Measurements from ENCODE around the gene DGCR8. TPM values are rescaled to one million over a fixed set of nuclear protein-coding genes. Genes with fewer than 3 reads are reported as not detected.

DGCR8 gene
- polyA plus RNA-seq, 1 experiment: 22.0 TPM

DNA sequence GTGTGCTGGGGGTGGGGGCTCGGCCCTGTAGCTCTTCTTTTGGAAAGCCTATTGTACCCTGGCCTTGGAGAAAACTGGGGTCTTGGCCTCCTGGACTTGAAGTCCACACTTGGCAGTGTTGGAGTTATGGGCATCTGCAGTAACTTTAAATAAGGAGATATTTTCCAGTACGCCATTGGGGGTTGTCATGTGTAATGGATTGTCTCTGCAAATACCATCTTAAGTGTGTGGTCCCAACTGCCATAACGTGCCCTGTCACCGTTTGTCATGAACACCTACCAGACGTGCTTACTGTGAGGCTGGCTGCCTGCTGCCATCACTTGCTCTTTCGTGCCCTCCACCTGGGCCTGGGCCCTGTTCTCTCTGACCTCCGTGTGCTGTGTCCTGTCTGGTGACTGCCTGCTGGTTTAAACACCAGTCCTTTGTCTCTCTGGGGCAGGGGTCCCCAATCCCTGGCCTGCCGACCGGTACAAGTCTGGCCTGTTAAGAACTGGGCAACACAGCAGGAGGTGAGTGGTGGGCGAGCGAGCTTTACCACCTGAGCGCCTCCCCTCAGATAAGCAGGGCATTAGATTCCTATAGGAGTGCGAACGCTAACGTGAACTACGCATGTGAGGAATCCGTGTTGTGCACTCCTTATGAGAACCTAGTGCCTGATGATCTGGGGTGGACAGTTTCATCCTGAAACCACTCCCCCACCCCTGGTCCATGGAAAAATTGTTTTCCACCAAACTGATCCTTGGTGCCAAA is 48.0 kb downstream of the DGCR8 start:
- POLR2A ChIA-PET: interaction anchor here (3.2 kb wide), 1 partner anchor 11 kb away, joined by 12 read pairs; the partner anchor contains the start of gene TRMT2A
- H3K27ac ChIP-seq (ENCODE audit: low read depth, low read length): no peak overlapping the region
- DNase-seq (ENCODE audit: low read depth, low spot score): no peak
- TF ChIP-seq, protein P1, sequence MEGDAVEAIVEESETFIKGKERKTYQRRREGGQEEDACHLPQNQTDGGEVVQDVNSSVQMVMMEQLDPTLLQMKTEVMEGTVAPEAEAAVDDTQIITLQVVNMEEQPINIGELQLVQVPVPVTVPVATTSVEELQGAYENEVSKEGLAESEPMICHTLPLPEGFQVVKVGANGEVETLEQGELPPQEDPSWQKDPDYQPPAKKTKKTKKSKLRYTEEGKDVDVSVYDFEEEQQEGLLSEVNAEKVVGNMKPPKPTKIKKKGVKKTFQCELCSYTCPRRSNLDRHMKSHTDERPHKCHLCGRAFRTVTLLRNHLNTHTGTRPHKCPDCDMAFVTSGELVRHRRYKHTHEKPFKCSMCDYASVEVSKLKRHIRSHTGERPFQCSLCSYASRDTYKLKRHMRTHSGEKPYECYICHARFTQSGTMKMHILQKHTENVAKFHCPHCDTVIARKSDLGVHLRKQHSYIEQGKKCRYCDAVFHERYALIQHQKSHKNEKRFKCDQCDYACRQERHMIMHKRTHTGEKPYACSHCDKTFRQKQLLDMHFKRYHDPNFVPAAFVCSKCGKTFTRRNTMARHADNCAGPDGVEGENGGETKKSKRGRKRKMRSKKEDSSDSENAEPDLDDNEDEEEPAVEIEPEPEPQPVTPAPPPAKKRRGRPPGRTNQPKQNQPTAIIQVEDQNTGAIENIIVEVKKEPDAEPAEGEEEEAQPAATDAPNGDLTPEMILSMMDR (IDR thresholded peaks at IDR 0.05; ENCODE audit: low read depth, low read length): no peak
- no peaks in the 10 kb centered on the region for H3K27me3 ChIP-seq (ENCODE audit: control insufficient read depth, insufficient read depth, low read length)
- CTCF ChIA-PET: no interaction called here
- H3K4me3 ChIP-seq (ENCODE audit: low read depth, low read length): no peak overlapping the region
- no peaks in the 10 kb centered on the region; the same call in 1 of the 2 replicates for H3K9me3 ChIP-seq (ENCODE audit: control insufficient read depth, insufficient read depth, low read length)

DNA sequence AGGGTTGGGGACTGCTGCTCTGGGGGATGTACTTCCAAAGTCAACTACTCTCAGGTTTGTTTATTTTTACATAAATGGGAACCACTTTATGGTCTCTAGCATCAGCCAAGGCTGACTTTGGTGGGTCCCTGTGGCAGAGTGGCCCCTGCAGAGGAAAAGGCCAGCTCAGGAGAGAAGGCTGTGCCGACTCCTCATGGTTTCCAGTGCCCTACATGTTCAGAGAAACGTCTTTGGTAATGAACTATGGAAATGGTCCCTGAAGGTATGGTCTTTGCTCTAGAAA is 48.5 kb downstream of the DGCR8 start:
- Histone ChIP-seq H3K27ac (ENCODE audit: low read depth, low read length) (no peak overlapping the region), H3K4me3 (ENCODE audit: low read depth, low read length) (no peak overlapping the region), H3K27me3 (ENCODE audit: control insufficient read depth, insufficient read depth, low read length) (no peaks in the 10 kb centered on the region), H3K9me3 (ENCODE audit: control insufficient read depth, insufficient read depth, low read length) (no peaks in the 10 kb centered on the region; the same call in 1 of the 2 replicates)
- POLR2A ChIA-PET: interaction anchor here (3.2 kb wide), 1 partner anchor 11 kb away, joined by 12 read pairs; the partner anchor contains the start of gene TRMT2A
- CTCF ChIA-PET: no interaction called here
- TF ChIP-seq, protein P1 (IDR thresholded peaks at IDR 0.05; ENCODE audit: low read depth, low read length): no peak
- no peak for DNase-seq (ENCODE audit: low read depth, low spot score)

DNA sequence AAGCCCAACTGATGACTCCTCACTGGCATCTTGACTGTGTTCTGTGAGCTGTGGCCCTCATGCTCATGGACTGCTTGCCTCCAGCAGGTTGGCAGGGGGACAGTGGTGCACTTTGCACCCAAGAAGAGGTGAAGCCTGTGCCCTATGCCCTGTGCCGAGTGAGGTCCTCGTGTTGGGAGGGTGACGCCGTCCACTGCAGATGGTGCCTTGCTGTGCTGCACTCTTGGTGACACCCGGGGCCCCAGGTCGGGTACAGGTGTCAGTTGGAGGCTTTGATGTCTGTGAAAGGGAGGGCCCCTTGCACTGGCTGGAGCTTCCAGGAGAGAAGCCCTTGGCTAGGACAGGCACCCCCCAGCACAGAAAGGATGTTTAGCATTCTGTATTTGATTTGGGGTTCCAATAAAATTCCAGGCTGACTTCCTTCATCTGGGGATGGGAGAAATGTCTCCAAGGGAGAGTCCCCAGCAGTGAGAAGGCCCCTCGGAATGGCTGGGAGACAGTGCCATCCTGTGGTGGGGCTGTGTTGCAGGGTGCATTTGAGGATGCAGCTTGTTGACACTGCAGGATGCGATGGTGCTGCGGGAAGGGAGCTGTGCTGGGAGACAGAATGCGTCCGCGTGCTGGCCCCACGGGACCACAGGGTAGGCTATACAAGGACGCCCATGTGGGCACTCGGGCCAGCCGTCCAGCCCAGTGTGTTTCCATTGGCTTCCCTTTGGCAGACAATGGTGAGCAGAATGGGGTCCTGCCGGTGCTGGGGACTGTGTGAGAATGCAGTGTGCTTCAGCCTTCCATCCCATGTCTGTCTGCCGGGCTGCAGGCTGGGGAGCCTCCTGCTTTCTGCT is 49.1 kb downstream of the DGCR8 start:
- Histone ChIP-seq H3K27me3 (ENCODE audit: control insufficient read depth, insufficient read depth, low read length) (no peaks in the 10 kb centered on the region), H3K27ac (ENCODE audit: low read depth, low read length) (no peak overlapping the region), H3K9me3 (ENCODE audit: control insufficient read depth, insufficient read depth, low read length) (no peaks in the 10 kb centered on the region; the same call in 1 of the 2 replicates), H3K4me3 (ENCODE audit: low read depth, low read length) (no peak overlapping the region)
- POLR2A ChIA-PET: interaction anchor here (0.6 to 3.2 kb wide), 2 partner anchors 12 to 314 kb away, joined by 3 to 12 read pairs; partner anchors contain the start of gene TRMT2A
- CTCF ChIA-PET: no interaction called here
- no peak for DNase-seq (ENCODE audit: low read depth, low spot score)
- TF ChIP-seq, protein P1 (IDR thresholded peaks at IDR 0.05; ENCODE audit: low read depth, low read length): peak; percentile 39

DNA sequence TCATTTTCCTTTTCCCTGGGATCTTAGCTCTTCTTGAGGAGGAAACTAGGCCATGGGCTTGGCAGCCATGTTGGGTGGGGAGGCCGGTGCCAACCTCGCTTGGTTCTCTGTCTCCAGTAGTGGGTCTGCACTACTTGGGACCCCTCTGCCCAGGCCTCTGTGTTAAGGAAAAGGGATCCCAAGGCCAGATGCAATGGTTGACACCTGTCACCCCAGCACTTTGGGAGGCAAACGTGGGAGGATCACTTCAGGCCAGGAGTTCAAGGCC is 49.6 kb downstream of the DGCR8 start:
- Histone ChIP-seq H3K27me3 (ENCODE audit: control insufficient read depth, insufficient read depth, low read length) (no peaks in the 10 kb centered on the region), H3K9me3 (ENCODE audit: control insufficient read depth, insufficient read depth, low read length) (no peaks in the 10 kb centered on the region; the same call in 1 of the 2 replicates), H3K27ac (ENCODE audit: low read depth, low read length) (no peak overlapping the region), H3K4me3 (ENCODE audit: low read depth, low read length) (no peak overlapping the region)
- no peak for DNase-seq (ENCODE audit: low read depth, low spot score)
- ChIA-PET POLR2A (interaction anchor here (3.2 kb wide), 1 partner anchor 12 kb away, joined by 12 read pairs; the partner anchor contains the start of gene TRMT2A), CTCF (no interaction called here)
- TF ChIP-seq, protein P1 (IDR thresholded peaks at IDR 0.05; ENCODE audit: low read depth, low read length): no peak

DNA sequence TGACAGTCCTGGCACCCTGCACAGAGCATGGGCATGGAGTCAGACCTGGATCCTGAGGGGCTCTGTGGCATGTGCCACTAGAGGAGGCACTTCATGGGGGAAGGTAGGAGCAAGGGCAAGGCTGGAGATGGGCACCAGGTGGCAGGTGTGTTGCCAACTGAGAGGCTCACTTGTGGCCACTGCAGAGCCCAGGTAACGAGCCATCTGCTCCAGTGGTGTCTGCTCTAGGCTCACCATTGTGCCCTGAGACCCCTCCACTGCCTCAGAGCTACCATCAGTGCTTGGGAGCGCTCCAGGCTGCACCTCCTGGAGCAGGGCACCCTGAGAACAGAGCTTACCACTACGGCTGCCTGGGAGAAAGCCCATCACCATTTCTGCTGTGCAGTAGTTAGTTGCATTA is 50.3 kb downstream of the DGCR8 start:
- CTCF ChIA-PET: no interaction called here
- TF ChIP-seq, protein P1 (IDR thresholded peaks at IDR 0.05; ENCODE audit: low read depth, low read length): no peak
- Histone ChIP-seq H3K27ac (ENCODE audit: low read depth, low read length) (no peak overlapping the region), H3K9me3 (ENCODE audit: control insufficient read depth, insufficient read depth, low read length) (no peaks in the 10 kb centered on the region; the same call in 1 of the 2 replicates), H3K27me3 (ENCODE audit: control insufficient read depth, insufficient read depth, low read length) (no peaks in the 10 kb centered on the region), H3K4me3 (ENCODE audit: low read depth, low read length) (no peak overlapping the region)
- no peak for DNase-seq (ENCODE audit: low read depth, low spot score)
- POLR2A ChIA-PET: interaction anchor here (3.2 kb wide), 1 partner anchor 13 kb away, joined by 12 read pairs; the partner anchor contains the start of gene TRMT2A

All from AG04450 (cell line).